WTC11 (cell line): ENCODE data around the gene ZFP69. TPM values are rescaled to one million over a fixed set of nuclear protein-coding genes. Genes with fewer than 3 reads are reported as not detected.
A peak's percentile ranks its signal among the peaks of the same experiment; 100 is the strongest.

ENCODE experiments used
- AR ChIP-seq: fragments of 250-450 bp; sonication (Bioruptor Pico); IDR thresholded peaks from 2 replicates; pipeline ENCODE4 v1.9.0; 2021; ENCODE audit warnings: mild to moderate bottlenecking
- ARID4B ChIP-seq: sonication (generic); formaldehyde crosslinking; IDR thresholded peaks from 2 replicates; pipeline ENCODE4 v1.8.0; 2023; ENCODE audit warnings: missing genetic modification reagents, mild to moderate bottlenecking, borderline replicate concordance
- FOXK1 ChIP-seq: sonication (generic); formaldehyde crosslinking; IDR thresholded peaks from 2 replicates; pipeline ENCODE4 v1.8.0; 2022; ENCODE audit warnings: mild to moderate bottlenecking, moderate library complexity, missing genetic modification reagents
- HMGA2 ChIP-seq: fragments of 250-450 bp; sonication (Bioruptor Pico); IDR thresholded peaks from 2 replicates; pipeline ENCODE4 v1.4.0; 2021; ENCODE audit warnings: mild to moderate bottlenecking, moderate library complexity
- IRF2 ChIP-seq: sonication (generic); formaldehyde crosslinking; IDR thresholded peaks from 2 replicates; pipeline ENCODE4 v1.8.0; 2022; ENCODE audit warnings: low read depth, missing genetic modification reagents, borderline replicate concordance
- KAT7 ChIP-seq: sonication (generic); formaldehyde crosslinking; IDR thresholded peaks from 2 replicates; pipeline ENCODE4 v1.8.1; 2023; ENCODE audit warnings: missing genetic modification reagents, mild to moderate bottlenecking, borderline replicate concordance
- MAX ChIP-seq: sonication (generic); formaldehyde crosslinking; IDR thresholded peaks from 2 replicates; pipeline ENCODE4 v1.8.0; 2022; ENCODE audit warnings: mild to moderate bottlenecking, missing genetic modification reagents
- NR3C1 ChIP-seq: sonication (generic); formaldehyde crosslinking; conservative IDR thresholded peaks from 2 replicates; pipeline ENCODE4 v1.8.1; 2023; ENCODE audit warnings: low read depth, mild to moderate bottlenecking, missing genetic modification reagents
- RELA ChIP-seq: sonication (generic); formaldehyde crosslinking; IDR thresholded peaks from 2 replicates; pipeline ENCODE4 v1.8.1; 2022; ENCODE audit warnings: missing genetic modification reagents, mild to moderate bottlenecking, borderline replicate concordance
- SMAD4 ChIP-seq: sonication (generic); formaldehyde crosslinking; IDR thresholded peaks from 2 replicates; pipeline ENCODE4 v1.8.0; 2022; ENCODE audit warnings: mild to moderate bottlenecking, missing genetic modification reagents
- ZMAT4 ChIP-seq: fragments of 250-450 bp; sonication (Bioruptor Pico); IDR thresholded peaks from 2 replicates; pipeline ENCODE4 v1.9.0; 2021; ENCODE audit warnings: mild to moderate bottlenecking
- ZNF121 ChIP-seq: sonication (generic); formaldehyde crosslinking; IDR thresholded peaks from 2 replicates; pipeline ENCODE4 v1.8.0; 2023; ENCODE audit warnings: missing genetic modification reagents
- ZNF138 ChIP-seq: sonication (generic); formaldehyde crosslinking; conservative IDR thresholded peaks from 2 replicates; pipeline ENCODE4 v1.8.1; 2022; ENCODE audit warnings: mild to moderate bottlenecking, moderate library complexity, missing genetic modification reagents
- ZNF219 ChIP-seq: sonication (generic); formaldehyde crosslinking; IDR thresholded peaks from 2 replicates; pipeline ENCODE4 v1.8.0; 2023; ENCODE audit warnings: missing genetic modification reagents, mild to moderate bottlenecking, borderline replicate concordance
- ZNF263 ChIP-seq: sonication (generic); formaldehyde crosslinking; IDR thresholded peaks from 2 replicates; pipeline ENCODE4 v1.8.1; 2022; ENCODE audit warnings: low read depth, mild to moderate bottlenecking, moderate library complexity, missing genetic modification reagents
- ZNF281 ChIP-seq: sonication (generic); formaldehyde crosslinking; IDR thresholded peaks from 2 replicates; pipeline ENCODE4 v1.8.0; 2023; ENCODE audit warnings: mild to moderate bottlenecking, missing genetic modification reagents
- ZNF423 ChIP-seq: fragments of 250-450 bp; sonication (Bioruptor Pico); IDR thresholded peaks from 2 replicates; pipeline ENCODE4 v2.1.2; 2022; ENCODE audit warnings: mild to moderate bottlenecking, moderate library complexity
- total RNA-seq: library from RNA; stranded (reverse); gene quantifications from 3 replicates; pipeline ENCODE4 v1.2.3, GENCODE V29; 2021
- TF ChIP-seq, protein P1 (sequence below): sonication (generic); formaldehyde crosslinking; conservative IDR thresholded peaks from 2 replicates; pipeline ENCODE4 v1.8.1; 2022; ENCODE audit warnings: mild to moderate bottlenecking, missing genetic modification reagents

Gene ZFP69
- total RNA-seq, 1 experiment from 2014 or later, result 3.2 TPM

- no peak for TF ChIP-seq ARID4B (CRISPR knock-in tag)
- 0 out of 2 replicates have a peak, but pooled peaks have one; percentile 31 for TF ChIP-seq FOXK1 (CRISPR knock-in tag)
- no peak for TF ChIP-seq RELA (CRISPR knock-in tag)
- peak; percentile 49; the same call in 1 of the 2 replicates for TF ChIP-seq MAX
- TF ChIP-seq ZNF423, result no peak
- no peak for TF ChIP-seq AR (CRISPR knock-in tag)
- no peak for TF ChIP-seq KAT7 (CRISPR knock-in tag)
- TF ChIP-seq NR3C1, result no peak
- TF ChIP-seq ZNF219 (CRISPR knock-in tag), result no peak
- no peak for TF ChIP-seq IRF2
- no peak for TF ChIP-seq HMGA2 (CRISPR knock-in tag)
- TF ChIP-seq, protein P1, sequence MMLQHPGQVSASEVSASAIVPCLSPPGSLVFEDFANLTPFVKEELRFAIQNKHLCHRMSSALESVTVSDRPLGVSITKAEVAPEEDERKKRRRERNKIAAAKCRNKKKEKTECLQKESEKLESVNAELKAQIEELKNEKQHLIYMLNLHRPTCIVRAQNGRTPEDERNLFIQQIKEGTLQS, result no peak
- no peak for TF ChIP-seq ZNF138 (CRISPR knock-in tag)
- no peak for TF ChIP-seq SMAD4 (CRISPR knock-in tag)
- no peak for TF ChIP-seq ZMAT4 (CRISPR knock-in tag)
- no peak for TF ChIP-seq ZNF121 (CRISPR knock-in tag)
- TF ChIP-seq ZNF263 (CRISPR knock-in tag), result no peak
- TF ChIP-seq ZNF281 (CRISPR knock-in tag), result 0 out of 2 replicates have a peak, but pooled peaks have one; percentile 51
These were observed 54.4 kb downstream of the ZFP69 start, which contains the start of gene ZNF684 (continued) for GRCh38 chr1:40531381-40532061.
